Spinal cord (tissue), 10 donors: Measurements from ENCODE around the gene HNF4A. TPM values are rescaled to one million over a fixed set of nuclear protein-coding genes. Genes with fewer than 3 reads are reported as not detected.
A peak's percentile ranks its signal among the peaks of the same experiment; 100 is the strongest.

Experiments
- DNase-seq, 6 donors: peaks; one replicate each; pipeline versions ENCODE4 v3.0.0 to v3.0.0-alpha.2; 2013 to 2015; ENCODE audit warnings: low spot score in 6 of 6, low read depth in 4 of 6
- H3K27ac ChIP-seq: one replicate; pipeline ENCODE4 v1.5.1; 2013; ENCODE audit warnings: low read depth, low read length, control low read depth
- H3K27me3 ChIP-seq: one replicate; pipeline ENCODE4 v1.6.1; 2013; ENCODE audit warnings: low read length; ENCODE audit not compliant: control insufficient read depth, insufficient read depth
- H3K36me3 ChIP-seq: one replicate; pipeline ENCODE4 v1.6.1; 2013; ENCODE audit warnings: low read length; ENCODE audit not compliant: control insufficient read depth, insufficient read depth
- H3K4me1 ChIP-seq: one replicate; pipeline ENCODE4 v1.6.1; 2013; ENCODE audit warnings: low read length; ENCODE audit not compliant: control insufficient read depth, insufficient read depth
- H3K4me3 ChIP-seq: one replicate; pipeline ENCODE4 v1.5.1; 2013; ENCODE audit warnings: low read depth, low read length, control low read depth
- H3K9me3 ChIP-seq: one replicate; pipeline ENCODE4 v1.6.1; 2013; ENCODE audit warnings: low read length; ENCODE audit not compliant: control insufficient read depth, insufficient read depth
- WGBS: methylation state at CpG from one replicate; pipeline ENCODE4 v1.1.5; 2013; ENCODE audit warnings: missing lambda C conversion rate; ENCODE audit not compliant: insufficient coverage; 5-methylcytosine and 5-hydroxymethylcytosine counted together
- long read RNA-seq, 4 donors: transcript quantifications; one replicate each; lab custom pipeline, GENCODE V29; 2026
- polyA plus RNA-seq, 2 donors: library from polyadenylated mRNA; unstranded; fragments of 120-200 nt; gene quantifications; one replicate each; pipeline ENCODE4 v1.2.1, GENCODE V29; 2013; ENCODE audit not compliant: insufficient read length in 2 of 2
- total RNA-seq, 2 donors: library from RNA; depleted of rRNA in 1 of 2; stranded (reverse); fragments of 120-200 nt in 1 of 2; fragments of >200 nt in 1 of 2; gene quantifications; one replicate each; pipeline versions ENCODE4 v1.2.3 to v1.2.4, GENCODE V29; 2013 to 2014
- donor health status: healthy.

HNF4A gene
- under 1 TPM in 1 of 2 donors, not detected in 1; 0.22 TPM for total RNA-seq
- under 1 TPM; 0.21 to 0.29 TPM for polyA plus RNA-seq
- long read RNA-seq, donor 1: 0 reads
- long read RNA-seq, donor 2: 0 reads
- long read RNA-seq, donor 3: 0 reads
- long read RNA-seq, donor 4: 0 reads

DNA sequence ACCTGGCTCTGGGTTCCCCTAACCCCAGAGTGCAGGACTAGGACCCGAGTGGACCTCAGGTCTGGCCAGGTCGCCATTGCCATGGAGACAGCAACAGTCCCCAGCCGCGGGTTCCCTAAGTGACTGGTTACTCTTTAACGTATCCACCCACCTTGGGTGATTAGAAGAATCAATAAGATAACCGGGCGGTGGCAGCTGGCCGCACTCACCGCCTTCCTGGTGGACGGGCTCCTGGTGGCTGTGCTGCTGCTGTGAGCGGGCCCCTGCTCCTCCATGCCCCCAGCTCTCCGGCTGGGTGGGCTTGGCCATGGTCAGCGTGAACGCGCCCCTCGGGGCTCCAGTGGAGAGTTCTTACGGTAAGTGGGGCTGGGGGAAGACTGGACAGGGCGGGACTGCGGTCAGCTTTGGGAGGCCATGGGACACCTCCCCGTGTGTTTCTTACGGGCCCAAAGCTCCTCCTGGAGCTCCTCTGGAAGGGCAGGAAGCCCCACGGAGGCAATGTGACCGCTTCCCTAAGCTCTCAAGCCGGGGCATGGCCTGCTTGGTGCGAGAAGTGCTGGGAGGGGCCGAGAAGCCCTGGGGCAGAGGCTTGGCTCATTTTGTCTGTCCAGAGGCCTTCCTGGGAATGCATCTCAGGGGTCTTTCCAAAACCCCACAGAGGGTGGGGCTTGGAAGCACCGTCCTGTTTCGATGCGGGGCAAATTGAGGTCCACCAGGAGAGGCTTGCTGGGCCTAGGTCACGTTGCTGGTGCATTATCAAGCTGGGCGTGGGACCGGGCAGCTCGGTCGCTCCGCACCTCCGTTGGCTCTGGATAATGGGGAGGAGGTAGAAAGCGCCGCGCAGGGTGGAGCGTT is at the start of gene HNF4A:
HNF4A (plus strand) TSS at position 202 of the 855 bp plus-strand sequence; CDS start at position 308, 106 bp downstream.
- H3K27ac ChIP-seq: no peak within 1 kb of the TSS
- H3K9me3 ChIP-seq: no peaks in the 10 kb centered on the region
- H3K36me3 ChIP-seq: no peaks in the 10 kb centered on the region
- WGBS: 86% methylated on average over 34 of the region's 40 CpGs
- DNase-seq: no peak
- H3K4me1 ChIP-seq: no peaks in the 10 kb centered on the region
- H3K4me3 ChIP-seq: no peak within 1 kb of the TSS
- H3K27me3 ChIP-seq: no peaks in the 10 kb centered on the region

DNA sequence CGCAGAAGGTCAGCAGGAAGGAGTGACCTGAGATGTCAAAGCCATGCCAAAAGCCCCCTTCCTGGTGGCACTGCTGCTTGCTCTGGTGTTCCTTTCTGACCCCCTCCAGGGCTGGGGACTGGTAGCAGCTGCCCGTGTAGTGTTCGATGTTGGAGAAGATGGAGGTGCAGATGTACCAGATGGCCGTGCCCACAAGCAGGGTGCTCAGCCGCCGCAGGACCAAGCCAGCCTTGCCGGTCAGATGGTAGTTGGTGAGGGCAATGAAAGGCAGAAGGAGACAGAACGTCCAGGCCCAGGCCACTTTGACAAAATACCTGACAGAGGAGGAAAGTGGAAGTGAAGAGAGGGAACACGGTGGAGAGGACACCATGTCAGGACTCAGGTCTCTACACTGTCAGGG is 48.6 kb upstream of the HNF4A start:
- no peak for DNase-seq
- WGBS: 89% methylated on average over 8 of the region's 9 CpGs
- H3K27me3 ChIP-seq: no peaks in the 10 kb centered on the region
- H3K4me1 ChIP-seq: peaks cover 17% of the 10 kb centered on the region
- no peak overlapping the region for H3K4me3 ChIP-seq
- peaks cover 8% of the 10 kb centered on the region for H3K36me3 ChIP-seq
- no peaks in the 10 kb centered on the region for H3K9me3 ChIP-seq
- H3K27ac ChIP-seq: no peak overlapping the region

DNA sequence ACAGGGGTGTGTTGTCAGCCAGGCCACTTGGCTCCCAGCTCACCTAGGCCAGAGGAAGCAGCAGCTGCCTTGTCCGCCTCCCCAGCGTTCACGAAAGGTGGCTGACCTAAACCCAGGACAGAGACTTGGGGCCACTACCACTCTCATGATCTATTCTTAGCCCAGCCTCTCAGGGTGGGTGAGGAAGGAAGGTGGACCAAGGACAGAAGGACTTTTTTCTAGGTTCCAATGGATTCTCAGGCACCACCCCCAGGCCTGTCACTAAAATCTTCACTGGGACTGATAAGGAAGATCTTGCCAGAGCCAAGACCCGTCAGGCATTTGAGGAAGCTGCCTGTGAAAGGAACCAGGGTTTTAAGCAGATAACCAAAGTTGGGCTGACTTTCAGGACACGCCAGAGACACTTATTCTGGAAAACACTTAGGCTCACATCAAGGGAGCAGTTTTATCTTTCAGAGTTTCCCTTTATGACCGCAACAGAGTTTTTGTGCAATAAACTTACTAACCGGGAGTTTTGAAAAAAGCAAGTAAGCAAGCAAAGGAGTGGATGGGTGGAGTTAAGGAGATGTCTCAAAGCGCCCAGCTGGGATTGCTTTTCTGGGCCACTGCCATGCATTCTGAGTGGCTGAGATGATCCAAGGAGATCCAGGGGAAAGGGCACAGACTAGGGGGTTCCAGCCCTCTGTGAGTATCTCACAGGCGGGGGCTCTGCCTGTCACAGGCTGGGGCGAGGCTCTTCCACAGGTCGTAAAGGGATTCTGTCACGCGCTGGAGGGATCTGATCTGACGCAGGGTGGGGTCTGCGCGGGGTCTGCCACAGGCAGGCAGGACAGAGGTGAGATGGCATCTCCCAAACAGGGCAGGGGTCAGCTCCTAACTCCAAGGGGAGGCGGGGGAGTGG is 45.5 kb upstream of the HNF4A start:
- peaks cover 17% of the 10 kb centered on the region for H3K4me1 ChIP-seq
- no peaks in the 10 kb centered on the region for H3K27me3 ChIP-seq
- peak overlapping the region; percentile 82 for H3K4me3 ChIP-seq
- H3K9me3 ChIP-seq: no peaks in the 10 kb centered on the region
- H3K36me3 ChIP-seq: peaks cover 6% of the 10 kb centered on the region
- no peak overlapping the region for H3K27ac ChIP-seq
- DNase-seq: peak in 2 of 6 donors; percentile 13 to 47
- 25% methylated on average over 16 of the region's 17 CpGs for WGBS

DNA sequence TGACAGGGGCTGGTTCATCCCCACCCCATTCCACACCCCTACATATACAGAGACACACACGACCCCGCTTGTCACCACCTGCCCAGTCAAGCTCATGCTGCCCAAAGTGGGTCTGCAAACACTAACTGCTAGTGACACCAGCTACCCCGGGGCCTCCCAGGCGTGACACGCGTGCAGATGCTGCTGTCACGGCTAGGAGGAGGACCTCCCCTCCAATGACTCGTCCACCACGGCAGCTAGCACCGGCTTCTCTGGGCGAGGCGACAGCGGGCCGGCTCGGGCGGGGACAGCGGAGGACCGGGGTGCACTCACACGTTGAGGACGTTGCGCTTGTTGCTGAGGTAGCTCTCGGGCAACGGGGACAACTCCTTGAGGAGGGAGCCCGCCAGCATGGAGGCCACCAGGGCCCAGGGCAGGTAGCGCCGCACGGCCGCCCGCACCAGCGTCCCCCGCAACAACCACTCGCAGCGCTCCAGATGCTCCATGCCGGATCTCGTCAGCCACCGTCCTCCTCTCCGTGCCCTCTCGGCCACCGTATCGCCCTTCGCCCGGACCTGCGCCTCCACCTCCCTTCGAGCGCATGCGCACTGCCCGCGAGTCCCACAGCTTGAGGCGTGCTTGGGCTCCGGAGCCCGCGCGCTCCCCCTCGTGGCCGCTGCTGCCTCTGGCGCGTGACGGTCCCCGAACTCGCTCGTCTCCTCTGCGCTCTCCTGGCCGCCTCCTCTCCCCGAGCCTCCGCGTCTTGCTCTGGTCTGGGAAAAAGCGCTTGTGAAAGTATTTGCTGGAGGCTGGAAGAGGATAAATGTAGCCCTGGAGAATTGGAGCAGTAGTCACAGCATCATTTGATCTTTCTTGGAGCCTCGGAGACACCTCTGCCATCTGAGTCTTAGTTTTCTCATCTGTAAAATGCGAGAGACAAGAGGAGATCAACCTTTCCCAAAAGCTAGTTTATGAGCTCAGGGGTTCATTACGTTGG is 44.5 kb upstream of the HNF4A start, which contains the start of gene FITM2:
FITM2 (minus strand) TSS at position 539 of the 976 bp plus-strand sequence; CDS start at position 485, 54 bp downstream.
- H3K9me3 ChIP-seq: no peaks in the 10 kb centered on the region
- no peaks in the 10 kb centered on the region for H3K27me3 ChIP-seq
- peak within 1 kb of the TSS; percentile 29 for H3K27ac ChIP-seq
- peaks cover 6% of the 10 kb centered on the region for H3K36me3 ChIP-seq
- DNase-seq: peak; percentile 90 to 99 (median 96)
- H3K4me3 ChIP-seq: peak within 1 kb of the TSS; percentile 82
- 1% methylated on average over 69 of the region's 70 CpGs for WGBS
- peaks cover 17% of the 10 kb centered on the region for H3K4me1 ChIP-seq

DNA sequence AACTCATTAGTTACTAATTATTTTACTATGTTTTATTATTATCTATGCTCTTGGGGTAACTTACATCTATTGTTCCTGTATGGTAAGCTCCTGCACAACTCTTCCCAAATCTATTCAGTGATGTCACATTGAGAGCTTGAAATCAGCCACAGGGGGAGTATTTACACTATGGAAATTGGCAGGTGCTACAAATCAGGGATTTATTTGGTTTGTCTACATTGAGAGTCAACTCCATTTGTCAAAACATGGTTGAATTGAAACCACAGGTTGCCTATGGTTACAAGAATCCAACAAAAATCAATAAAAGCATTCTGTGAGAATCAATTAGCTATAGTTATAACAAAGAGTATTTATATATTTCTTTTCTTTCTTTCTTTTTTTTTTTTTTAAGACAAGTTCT is 40.6 kb upstream of the HNF4A start:
- no peak for DNase-seq
- Histone ChIP-seq H3K27ac (no peak overlapping the region), H3K36me3 (no peaks in the 10 kb centered on the region), H3K27me3 (no peaks in the 10 kb centered on the region), H3K4me3 (no peak overlapping the region), H3K9me3 (no peaks in the 10 kb centered on the region), H3K4me1 (peaks cover 13% of the 10 kb centered on the region)

DNA sequence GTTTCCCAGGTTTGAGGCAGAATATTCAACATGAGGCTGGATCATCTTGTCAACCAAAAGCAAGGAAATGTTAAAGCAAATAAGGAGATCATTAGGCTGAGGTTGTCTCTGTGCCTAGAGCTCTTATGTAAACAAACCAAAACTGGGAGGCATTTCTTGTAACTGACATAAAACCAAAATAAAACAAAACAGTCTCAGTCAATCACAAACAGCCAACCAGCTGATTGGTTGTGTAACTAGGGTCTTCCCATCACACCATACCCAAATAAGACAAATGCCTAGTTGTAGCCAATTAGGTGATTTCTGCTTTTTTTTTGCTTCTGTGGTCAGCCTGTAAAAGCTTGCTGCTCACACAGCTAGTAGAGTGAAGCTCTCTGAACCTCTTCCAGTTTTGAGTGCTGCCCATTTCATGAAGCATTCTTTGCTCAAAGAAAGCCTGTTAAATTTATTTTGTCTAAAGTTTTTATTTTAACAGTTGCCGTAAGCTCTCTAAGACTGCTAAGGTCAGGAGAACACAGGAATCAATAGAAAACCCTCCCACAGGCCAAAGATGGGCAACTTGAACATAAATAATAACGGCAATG is 35.6 kb upstream of the HNF4A start:
- Histone ChIP-seq H3K4me3 (no peak overlapping the region), H3K36me3 (no peaks in the 10 kb centered on the region), H3K4me1 (peaks cover 6% of the 10 kb centered on the region), H3K27ac (no peak overlapping the region), H3K9me3 (no peaks in the 10 kb centered on the region), H3K27me3 (peaks cover 4% of the 10 kb centered on the region)
- no CpG with 5 or more reads among the region's 2 CpGs for WGBS
- DNase-seq: no peak

DNA sequence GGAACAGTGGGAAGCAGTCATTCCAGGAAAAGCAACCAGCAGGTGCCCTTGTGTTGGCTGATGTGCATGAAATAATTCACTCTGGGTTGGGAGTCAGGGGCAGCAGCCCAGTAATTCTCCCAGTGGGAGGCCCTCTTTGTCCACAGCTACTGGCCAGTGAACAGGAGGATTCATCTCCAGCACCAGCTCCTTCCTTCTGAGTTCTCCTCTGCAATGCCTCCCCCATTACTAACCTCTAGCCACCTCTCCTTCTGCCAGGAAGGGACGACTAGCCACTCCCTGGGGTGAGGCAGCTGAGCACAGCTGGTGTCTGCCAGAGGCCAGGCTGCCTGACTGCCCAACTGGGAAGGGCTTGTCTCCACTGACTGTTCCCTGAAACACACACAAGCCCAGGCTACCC is 31.2 kb upstream of the HNF4A start:
- Histone ChIP-seq H3K4me1 (peaks cover 13% of the 10 kb centered on the region), H3K36me3 (no peaks in the 10 kb centered on the region), H3K27ac (no peak overlapping the region), H3K27me3 (peaks cover 13% of the 10 kb centered on the region), H3K4me3 (no peak overlapping the region), H3K9me3 (no peaks in the 10 kb centered on the region)
- 0% methylated on average over 1 of the region's 1 CpG for WGBS
- DNase-seq: peak in 1 of 6 donors; percentile 36

DNA sequence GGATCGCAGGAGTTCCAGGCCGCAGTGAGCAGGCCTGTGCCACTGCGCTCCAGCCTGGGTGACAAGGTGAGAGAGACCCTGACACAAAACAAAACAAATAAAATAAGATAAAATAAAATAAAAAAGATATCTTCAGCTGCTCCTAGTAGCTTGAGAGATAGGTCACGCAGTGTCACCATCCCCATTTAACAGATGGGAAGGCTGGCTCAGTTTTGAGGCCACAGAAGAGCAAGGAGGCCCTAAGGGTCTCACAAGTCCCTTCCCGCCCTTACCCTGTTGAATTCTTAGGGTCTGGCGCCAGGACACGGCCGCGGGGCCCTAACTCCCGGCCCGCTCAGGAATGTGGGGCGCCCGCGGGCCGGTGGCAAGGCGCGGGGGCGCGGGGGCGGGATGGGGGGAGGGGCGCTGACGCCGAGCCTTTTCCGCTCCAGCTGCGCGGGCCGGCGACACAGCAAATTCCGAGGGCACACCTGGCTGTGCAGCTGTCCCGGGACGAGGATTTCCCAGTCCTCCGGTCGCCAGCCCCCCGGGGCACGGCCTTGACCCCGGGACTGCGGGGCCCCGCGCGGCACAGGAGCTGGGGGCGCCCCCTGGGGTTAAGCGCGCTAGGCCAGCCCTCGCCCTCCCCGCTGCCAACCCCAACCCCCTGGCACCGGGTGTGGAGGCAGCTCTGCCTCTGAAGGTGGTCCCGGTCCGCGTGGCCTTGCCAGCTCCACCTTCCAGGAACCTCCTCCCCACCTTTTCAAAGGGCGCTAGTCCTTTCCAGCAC is 28.9 kb upstream of the HNF4A start:
- no peak overlapping the region for H3K27ac ChIP-seq
- H3K4me3 ChIP-seq: no peak overlapping the region
- H3K27me3 ChIP-seq: peaks cover 13% of the 10 kb centered on the region
- peaks cover 13% of the 10 kb centered on the region for H3K4me1 ChIP-seq
- H3K36me3 ChIP-seq: no peaks in the 10 kb centered on the region
- H3K9me3 ChIP-seq: no peaks in the 10 kb centered on the region
- DNase-seq: no peak
- 6% methylated on average over 44 of the region's 50 CpGs for WGBS
